Nephron (organoid): Measurements from ENCODE around the gene CST11.

ENCODE experiments used
- H3K27ac Mint-ChIP-seq, 3 experiments: 2 replicates each; pipeline ENCODE4 v1.8.0; 2020; ENCODE audit warnings: mixed read lengths in 3 of 3, mild to moderate bottlenecking in 2 of 3, moderate library complexity in 1 of 3
- H3K27me3 Mint-ChIP-seq: 2 replicates; pipeline ENCODE4 v1.8.0; 2021; ENCODE audit warnings: low read depth, mild to moderate bottlenecking, moderate library complexity, mixed read lengths
- H3K36me3 Mint-ChIP-seq: 2 replicates; pipeline ENCODE4 v1.8.0; 2020; ENCODE audit warnings: low read depth, mixed read lengths
- H3K4me1 Mint-ChIP-seq: 2 replicates; pipeline ENCODE4 v1.8.0; 2020; ENCODE audit warnings: mixed read lengths
- H3K4me3 Mint-ChIP-seq, 3 experiments: 2 replicates each; pipeline ENCODE4 v1.8.0; 2020; ENCODE audit warnings: mild to moderate bottlenecking in 3 of 3, mixed read lengths in 3 of 3, moderate library complexity in 2 of 3
- H3K9me3 Mint-ChIP-seq: 2 replicates; pipeline ENCODE4 v1.8.0; 2020; ENCODE audit warnings: mixed read lengths
- TF ChIP-seq, protein P1 (sequence below), 3 experiments: fragments of 200-600 bp; sonication (generic); IDR thresholded peaks; one replicate each; pipeline ENCODE4 v1.5.0; 2021; ENCODE audit warnings: antibody characterized with exemption in 3 of 3; ENCODE audit not compliant: unreplicated experiment in 3 of 3

CST11 gene

DNA sequence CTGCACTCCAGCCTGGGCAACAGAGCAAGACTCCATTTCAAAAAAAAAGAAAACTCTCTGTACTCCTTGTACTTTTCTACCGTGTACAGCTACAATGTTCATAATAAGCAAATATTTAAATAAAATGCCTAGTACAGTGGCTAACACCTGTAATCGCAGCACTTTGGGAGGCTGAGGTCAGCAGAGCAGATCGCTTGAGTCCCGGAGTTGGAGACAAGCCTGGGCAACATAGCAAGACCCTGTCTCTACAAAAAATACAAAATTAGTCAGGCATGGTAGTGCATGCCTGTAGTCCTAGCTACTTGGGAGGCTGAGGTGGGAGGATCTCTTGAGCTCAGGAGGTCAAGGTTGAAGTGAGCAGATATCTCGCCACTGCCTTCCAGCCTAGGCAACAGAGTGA, 37.1 kb downstream of the CST11 start:
- H3K27me3 Mint-ChIP-seq, result no peaks in the 10 kb centered on the region
- no peaks in the 10 kb centered on the region for H3K36me3 Mint-ChIP-seq
- TF ChIP-seq, protein P1, sequence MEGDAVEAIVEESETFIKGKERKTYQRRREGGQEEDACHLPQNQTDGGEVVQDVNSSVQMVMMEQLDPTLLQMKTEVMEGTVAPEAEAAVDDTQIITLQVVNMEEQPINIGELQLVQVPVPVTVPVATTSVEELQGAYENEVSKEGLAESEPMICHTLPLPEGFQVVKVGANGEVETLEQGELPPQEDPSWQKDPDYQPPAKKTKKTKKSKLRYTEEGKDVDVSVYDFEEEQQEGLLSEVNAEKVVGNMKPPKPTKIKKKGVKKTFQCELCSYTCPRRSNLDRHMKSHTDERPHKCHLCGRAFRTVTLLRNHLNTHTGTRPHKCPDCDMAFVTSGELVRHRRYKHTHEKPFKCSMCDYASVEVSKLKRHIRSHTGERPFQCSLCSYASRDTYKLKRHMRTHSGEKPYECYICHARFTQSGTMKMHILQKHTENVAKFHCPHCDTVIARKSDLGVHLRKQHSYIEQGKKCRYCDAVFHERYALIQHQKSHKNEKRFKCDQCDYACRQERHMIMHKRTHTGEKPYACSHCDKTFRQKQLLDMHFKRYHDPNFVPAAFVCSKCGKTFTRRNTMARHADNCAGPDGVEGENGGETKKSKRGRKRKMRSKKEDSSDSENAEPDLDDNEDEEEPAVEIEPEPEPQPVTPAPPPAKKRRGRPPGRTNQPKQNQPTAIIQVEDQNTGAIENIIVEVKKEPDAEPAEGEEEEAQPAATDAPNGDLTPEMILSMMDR (IDR thresholded peaks at IDR 0.05; ENCODE audit: unreplicated experiment in 3 of 3), result no peak

DNA sequence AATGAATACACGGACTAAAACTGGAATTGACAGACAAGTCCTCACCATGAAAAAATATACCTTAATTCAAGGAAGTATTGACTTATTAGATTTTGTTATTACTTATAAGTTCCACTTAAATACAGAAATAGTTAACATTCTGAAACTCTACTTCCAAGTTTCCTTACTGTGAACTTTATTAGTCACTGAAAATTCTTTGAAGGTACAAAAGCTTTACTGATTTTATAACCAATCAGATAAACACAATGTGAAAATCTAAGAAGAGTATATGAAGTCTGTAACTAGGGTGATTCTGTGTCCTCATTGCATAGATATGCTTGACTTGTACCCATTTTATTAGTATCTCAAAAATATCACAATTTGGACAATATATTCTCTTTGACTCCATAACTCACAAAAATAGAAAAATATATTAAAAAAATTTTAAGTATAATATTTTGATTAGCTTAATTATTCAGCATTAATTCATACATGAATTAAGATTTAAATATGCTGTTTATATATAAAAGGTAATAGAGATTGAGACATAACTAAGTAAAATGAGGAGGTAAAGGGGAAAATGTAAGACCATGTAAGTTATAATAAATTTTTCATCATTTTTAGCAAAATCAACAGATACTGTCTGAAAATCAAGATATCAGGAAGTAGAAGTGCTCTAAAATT, 38.0 kb downstream of the CST11 start:
- Mint-ChIP-seq H3K36me3 (no peaks in the 10 kb centered on the region), H3K4me1 (peaks cover 51% of the 10 kb centered on the region), H3K9me3 (no peaks in the 10 kb centered on the region), H3K27me3 (no peaks in the 10 kb centered on the region), H3K4me3 (no peak overlapping the region), H3K27ac (no peak overlapping the region)
- TF ChIP-seq, protein P1 (IDR thresholded peaks at IDR 0.05; ENCODE audit: unreplicated experiment in 3 of 3), result no peak

More for the DNA sequence above, 37.1 kb downstream of the CST11 start:
- no peak overlapping the region for H3K27ac Mint-ChIP-seq
- no peak overlapping the region for H3K4me3 Mint-ChIP-seq
- H3K4me1 Mint-ChIP-seq, result peaks cover 51% of the 10 kb centered on the region
- H3K9me3 Mint-ChIP-seq, result no peaks in the 10 kb centered on the region

GRCh38 chr20:23413862-23414422, 38.7 kb downstream of the CST11 start:
- H3K4me1 Mint-ChIP-seq, result peaks cover 44% of the 10 kb centered on the region
- no peaks in the 10 kb centered on the region for H3K27me3 Mint-ChIP-seq
- no peak overlapping the region for H3K4me3 Mint-ChIP-seq
- H3K9me3 Mint-ChIP-seq, result no peaks in the 10 kb centered on the region
- TF ChIP-seq, protein P1 (IDR thresholded peaks at IDR 0.05; ENCODE audit: unreplicated experiment in 3 of 3), result no peak
- no peaks in the 10 kb centered on the region for H3K36me3 Mint-ChIP-seq
- no peak overlapping the region for H3K27ac Mint-ChIP-seq

- TF ChIP-seq, protein P1 (IDR thresholded peaks at IDR 0.05; ENCODE audit: unreplicated experiment in 3 of 3), result no peak
- Mint-ChIP-seq H3K9me3 (no peaks in the 10 kb centered on the region), H3K27ac (peak overlapping the region in 1 of 3 experiments; percentile 39), H3K4me3 (no peak overlapping the region), H3K36me3 (peaks cover 5% of the 10 kb centered on the region), H3K4me1 (peaks cover 38% of the 10 kb centered on the region), H3K27me3 (no peaks in the 10 kb centered on the region)
Measured at GRCh38 chr20:23412026-23412425, 40.6 kb downstream of the CST11 start.

GRCh38 chr20:23410916-23411695, 41.6 kb downstream of the CST11 start:
- Mint-ChIP-seq H3K36me3 (peaks cover 5% of the 10 kb centered on the region), H3K4me1 (peaks cover 38% of the 10 kb centered on the region), H3K27me3 (no peaks in the 10 kb centered on the region), H3K27ac (no peak overlapping the region), H3K4me3 (no peak overlapping the region), H3K9me3 (no peaks in the 10 kb centered on the region)
- TF ChIP-seq, protein P1 (IDR thresholded peaks at IDR 0.05; ENCODE audit: unreplicated experiment in 3 of 3), result no peak
